HEK293 (cell line): Measurements from ENCODE around the gene ODAD4.
A peak's percentile ranks its signal among the peaks of the same experiment; 100 is the strongest.

Experiments used
- AEBP2 ChIP-seq: fragments of 450-650 bp; formaldehyde crosslinking; IDR thresholded peaks from 2 replicates; pipeline ENCODE4 v1.5.1; 2016; ENCODE audit warnings: missing biosample characterization, missing genetic modification characterization, borderline replicate concordance
- BCL6B ChIP-seq: fragments of 450-650 bp; formaldehyde crosslinking; IDR thresholded peaks from 2 replicates; pipeline ENCODE4 v1.5.1; 2017; ENCODE audit warnings: missing biosample characterization, missing genetic modification characterization
- KLF7 ChIP-seq: fragments of 450-650 bp; formaldehyde crosslinking; IDR thresholded peaks from 2 replicates; pipeline ENCODE4 v1.5.1; 2016; ENCODE audit warnings: missing biosample characterization, missing genetic modification characterization, borderline replicate concordance
- OSR2 ChIP-seq: fragments of 450-650 bp; formaldehyde crosslinking; IDR thresholded peaks from 2 replicates; pipeline ENCODE4 v1.5.1; 2016; ENCODE audit warnings: missing biosample characterization, missing genetic modification characterization
- PRDM10 ChIP-seq: fragments of 450-650 bp; formaldehyde crosslinking; IDR thresholded peaks from 2 replicates; pipeline ENCODE4 v1.5.1; 2016; ENCODE audit warnings: missing biosample characterization, missing genetic modification characterization
- REST ChIP-seq: fragments of 450-650 bp; formaldehyde crosslinking; IDR thresholded peaks from 2 replicates; pipeline ENCODE4 v1.5.1; 2016; ENCODE audit warnings: missing biosample characterization, missing genetic modification characterization
- ZBTB8A ChIP-seq: fragments of 450-650 bp; formaldehyde crosslinking; IDR thresholded peaks from 2 replicates; pipeline ENCODE4 v1.5.1; 2016; ENCODE audit warnings: missing biosample characterization, missing genetic modification characterization
- ZNF10 ChIP-seq: fragments of 450-650 bp; formaldehyde crosslinking; IDR thresholded peaks from 2 replicates; pipeline ENCODE4 v1.5.1; 2017; ENCODE audit warnings: missing biosample characterization, missing genetic modification characterization
- ZNF133 ChIP-seq: fragments of 450-650 bp; formaldehyde crosslinking; IDR thresholded peaks from 2 replicates; pipeline ENCODE4 v1.5.1; 2016; ENCODE audit warnings: missing biosample characterization, missing genetic modification characterization
- ZNF146 ChIP-seq: fragments of 450-650 bp; formaldehyde crosslinking; IDR thresholded peaks from 2 replicates; pipeline ENCODE4 v1.5.1; 2016; ENCODE audit warnings: missing biosample characterization, missing genetic modification characterization
- ZNF202 ChIP-seq: fragments of 450-650 bp; formaldehyde crosslinking; IDR thresholded peaks from 2 replicates; pipeline ENCODE4 v1.5.1; 2016; ENCODE audit warnings: missing biosample characterization, missing genetic modification characterization, borderline replicate concordance
- ZNF248 ChIP-seq: fragments of 450-650 bp; formaldehyde crosslinking; IDR thresholded peaks from 2 replicates; pipeline ENCODE4 v1.5.1; 2017; ENCODE audit warnings: missing biosample characterization, missing genetic modification characterization
- ZNF311 ChIP-seq: fragments of 450-650 bp; formaldehyde crosslinking; IDR thresholded peaks from 2 replicates; pipeline ENCODE4 v1.5.1; 2017; ENCODE audit warnings: missing biosample characterization, missing genetic modification characterization, borderline replicate concordance
- ZNF341 ChIP-seq: fragments of 450-650 bp; formaldehyde crosslinking; IDR thresholded peaks from 2 replicates; pipeline ENCODE4; 2016; ENCODE audit warnings: low read depth, missing biosample characterization, missing genetic modification characterization
- ZNF391 ChIP-seq: fragments of 450-650 bp; formaldehyde crosslinking; IDR thresholded peaks from 2 replicates; pipeline ENCODE4 v1.5.1; 2016; ENCODE audit warnings: low read depth, missing biosample characterization, missing genetic modification characterization, borderline replicate concordance
- ZNF501 ChIP-seq: fragments of 450-650 bp; formaldehyde crosslinking; IDR thresholded peaks from 2 replicates; pipeline ENCODE4 v1.5.1; 2016; ENCODE audit warnings: missing biosample characterization, missing genetic modification characterization
- ZNF513 ChIP-seq: fragments of 450-650 bp; IDR thresholded peaks from 2 replicates; pipeline ENCODE4 v1.5.1; 2018; ENCODE audit warnings: missing biosample characterization, missing genetic modification characterization
- ZNF610 ChIP-seq: fragments of 450-650 bp; formaldehyde crosslinking; IDR thresholded peaks from 2 replicates; pipeline ENCODE4 v1.5.1; 2016; ENCODE audit warnings: missing biosample characterization, missing genetic modification characterization, borderline replicate concordance
- ZNF701 ChIP-seq: fragments of 450-650 bp; formaldehyde crosslinking; IDR thresholded peaks from 2 replicates; pipeline ENCODE4 v1.5.1; 2016; ENCODE audit warnings: missing biosample characterization, missing genetic modification characterization
- ZNF830 ChIP-seq: fragments of 450-650 bp; IDR thresholded peaks from 2 replicates; pipeline ENCODE4 v1.5.0; 2018; ENCODE audit warnings: missing biosample characterization, missing genetic modification characterization, low read depth, mild to moderate bottlenecking, moderate library complexity
- TF ChIP-seq, protein P1 (sequence below): fragments of 450-650 bp; formaldehyde crosslinking; IDR thresholded peaks from 2 replicates; pipeline ENCODE4 v1.5.1; 2016; ENCODE audit warnings: missing biosample characterization, missing genetic modification characterization
- TF ChIP-seq, protein P2 (sequence below): fragments of 450-650 bp; formaldehyde crosslinking; IDR thresholded peaks from 2 replicates; pipeline ENCODE4 v1.5.1; 2016; ENCODE audit warnings: missing biosample characterization, missing genetic modification characterization

ODAD4 gene

GRCh38 chr17:41930009-41930832 lies at the start of gene ODAD4 (continued):
- TF ChIP-seq PRDM10 (peak; percentile 84), ZNF610 (tag by site-specific recombination) (no peak), ZNF830 (no peak), ZNF341 (tag by site-specific recombination) (peak; percentile 83), ZNF501 (tag by site-specific recombination) (peak; percentile 93), ZNF146 (0 out of 2 replicates have a peak, but pooled peaks have one; percentile 23), ZNF391 (tag by site-specific recombination) (peak; percentile 60; the same call in 1 of the 2 replicates), ZNF202 (tag by site-specific recombination) (no peak), ZNF248 (tag by site-specific recombination) (no peak), ZNF311 (tag by site-specific recombination) (no peak), ZNF10 (tag by site-specific recombination) (no peak), ZBTB8A (tag by site-specific recombination) (peak; percentile 53; the same call in 1 of the 2 replicates), ZNF701 (tag by site-specific recombination) (0 out of 2 replicates have a peak, but pooled peaks have one; percentile 8), AEBP2 (tag by site-specific recombination) (no peak), ZNF133 (no peak), REST (tag by site-specific recombination) (no peak), OSR2 (tag by site-specific recombination) (no peak), KLF7 (tag by site-specific recombination) (no peak), ZNF513 (no peak), BCL6B (tag by site-specific recombination) (no peak)
- TF ChIP-seq, protein P1, sequence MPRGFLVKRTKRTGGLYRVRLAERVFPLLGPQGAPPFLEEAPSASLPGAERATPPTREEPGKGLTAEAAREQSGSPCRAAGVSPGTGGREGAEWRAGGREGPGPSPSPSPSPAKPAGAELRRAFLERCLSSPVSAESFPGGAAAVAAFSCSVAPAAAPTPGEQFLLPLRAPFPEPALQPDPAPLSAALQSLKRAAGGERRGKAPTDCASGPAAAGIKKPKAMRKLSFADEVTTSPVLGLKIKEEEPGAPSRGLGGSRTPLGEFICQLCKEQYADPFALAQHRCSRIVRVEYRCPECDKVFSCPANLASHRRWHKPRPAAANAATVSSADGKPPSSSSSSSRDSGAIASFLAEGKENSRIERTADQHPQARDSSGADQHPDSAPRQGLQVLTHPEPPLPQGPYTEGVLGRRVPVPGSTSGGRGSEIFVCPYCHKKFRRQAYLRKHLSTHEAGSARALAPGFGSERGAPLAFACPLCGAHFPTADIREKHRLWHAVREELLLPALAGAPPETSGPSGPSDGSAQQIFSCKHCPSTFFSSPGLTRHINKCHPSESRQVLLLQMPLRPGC (tag by site-specific recombination) = peak; percentile 31; the same call in 1 of the 2 replicates
- TF ChIP-seq, protein P2, sequence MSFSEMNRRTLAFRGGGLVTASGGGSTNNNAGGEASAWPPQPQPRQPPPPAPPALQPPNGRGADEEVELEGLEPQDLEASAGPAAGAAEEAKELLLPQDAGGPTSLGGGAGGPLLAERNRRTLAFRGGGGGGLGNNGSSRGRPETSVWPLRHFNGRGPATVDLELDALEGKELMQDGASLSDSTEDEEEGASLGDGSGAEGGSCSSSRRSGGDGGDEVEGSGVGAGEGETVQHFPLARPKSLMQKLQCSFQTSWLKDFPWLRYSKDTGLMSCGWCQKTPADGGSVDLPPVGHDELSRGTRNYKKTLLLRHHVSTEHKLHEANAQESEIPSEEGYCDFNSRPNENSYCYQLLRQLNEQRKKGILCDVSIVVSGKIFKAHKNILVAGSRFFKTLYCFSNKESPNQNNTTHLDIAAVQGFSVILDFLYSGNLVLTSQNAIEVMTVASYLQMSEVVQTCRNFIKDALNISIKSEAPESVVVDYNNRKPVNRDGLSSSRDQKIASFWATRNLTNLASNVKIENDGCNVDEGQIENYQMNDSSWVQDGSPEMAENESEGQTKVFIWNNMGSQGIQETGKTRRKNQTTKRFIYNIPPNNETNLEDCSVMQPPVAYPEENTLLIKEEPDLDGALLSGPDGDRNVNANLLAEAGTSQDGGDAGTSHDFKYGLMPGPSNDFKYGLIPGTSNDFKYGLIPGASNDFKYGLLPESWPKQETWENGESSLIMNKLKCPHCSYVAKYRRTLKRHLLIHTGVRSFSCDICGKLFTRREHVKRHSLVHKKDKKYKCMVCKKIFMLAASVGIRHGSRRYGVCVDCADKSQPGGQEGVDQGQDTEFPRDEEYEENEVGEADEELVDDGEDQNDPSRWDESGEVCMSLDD (tag by site-specific recombination) = no peak
